ENCODE data around the gene PSMB5.

Gene PSMB5

GRCh38 chr14:23058654-23059504 is 24.2 kb upstream of the PSMB5 start:
- no peak for DNase-seq (ENCODE audit: low spot score)

- DNase-seq (ENCODE audit: low spot score): peak; percentile 96
Observed at GRCh38 chr14:23057757-23058653, 23.3 kb upstream of the PSMB5 start.

GRCh38 chr14:23056956-23057756 is 22.5 kb upstream of the PSMB5 start, which contains the start of gene CDH24:
TSS of gene CDH24 (minus strand) at chr14:23057520. CDS start at chr14:23055733, 1,787 bp downstream.
- peak; percentile 80 for DNase-seq (ENCODE audit: low spot score)

- peak; percentile 98 for DNase-seq (ENCODE audit: low spot score)
Observed at GRCh38 chr14:23056145-23056955, 21.6 kb upstream of the PSMB5 start.

- no peak for DNase-seq (ENCODE audit: low spot score)
Observed at GRCh38 chr14:23055621-23056144, 21.0 kb upstream of the PSMB5 start.

- no peak for DNase-seq (ENCODE audit: low spot score)
Observed at GRCh38 chr14:23055147-23055550, 20.4 kb upstream of the PSMB5 start.

- DNase-seq (ENCODE audit: low spot score): peak; percentile 63
Observed at GRCh38 chr14:23054000-23054811, 19.5 kb upstream of the PSMB5 start.

- DNase-seq (ENCODE audit: low spot score): no peak
Observed at GRCh38 chr14:23053426-23053825, 18.7 kb upstream of the PSMB5 start.

- DNase-seq (ENCODE audit: low spot score): no peak
Observed at GRCh38 chr14:23052671-23053070, 18.0 kb upstream of the PSMB5 start.

GRCh38 chr14:23052182-23052623 is 17.5 kb upstream of the PSMB5 start:
- DNase-seq (ENCODE audit: low spot score): peak; percentile 48

GRCh38 chr14:23051141-23052057 is 16.7 kb upstream of the PSMB5 start:
- DNase-seq (ENCODE audit: low spot score): no peak

- DNase-seq (ENCODE audit: low spot score): no peak
Observed at GRCh38 chr14:23049011-23049410, 14.3 kb upstream of the PSMB5 start.

- DNase-seq (ENCODE audit: low spot score): no peak
Observed at GRCh38 chr14:23047751-23048693, 13.3 kb upstream of the PSMB5 start.

GRCh38 chr14:23047034-23047634 is 12.4 kb upstream of the PSMB5 start:
- DNase-seq (ENCODE audit: low spot score): no peak

GRCh38 chr14:23045419-23046357 is 11.0 kb upstream of the PSMB5 start:
- DNase-seq (ENCODE audit: low spot score): no peak

GRCh38 chr14:23044840-23045239 is 10.1 kb upstream of the PSMB5 start:
- no peak for DNase-seq (ENCODE audit: low spot score)

All from HuH-7 (cell line).